ENCODE results near the gene CPNE4. TPM values are rescaled to one million over a fixed set of nuclear protein-coding genes. Genes with fewer than 3 reads are reported as not detected.

The CPNE4 gene
- total RNA-seq, 4 donors from 2014 or later, result not detected

DNA sequence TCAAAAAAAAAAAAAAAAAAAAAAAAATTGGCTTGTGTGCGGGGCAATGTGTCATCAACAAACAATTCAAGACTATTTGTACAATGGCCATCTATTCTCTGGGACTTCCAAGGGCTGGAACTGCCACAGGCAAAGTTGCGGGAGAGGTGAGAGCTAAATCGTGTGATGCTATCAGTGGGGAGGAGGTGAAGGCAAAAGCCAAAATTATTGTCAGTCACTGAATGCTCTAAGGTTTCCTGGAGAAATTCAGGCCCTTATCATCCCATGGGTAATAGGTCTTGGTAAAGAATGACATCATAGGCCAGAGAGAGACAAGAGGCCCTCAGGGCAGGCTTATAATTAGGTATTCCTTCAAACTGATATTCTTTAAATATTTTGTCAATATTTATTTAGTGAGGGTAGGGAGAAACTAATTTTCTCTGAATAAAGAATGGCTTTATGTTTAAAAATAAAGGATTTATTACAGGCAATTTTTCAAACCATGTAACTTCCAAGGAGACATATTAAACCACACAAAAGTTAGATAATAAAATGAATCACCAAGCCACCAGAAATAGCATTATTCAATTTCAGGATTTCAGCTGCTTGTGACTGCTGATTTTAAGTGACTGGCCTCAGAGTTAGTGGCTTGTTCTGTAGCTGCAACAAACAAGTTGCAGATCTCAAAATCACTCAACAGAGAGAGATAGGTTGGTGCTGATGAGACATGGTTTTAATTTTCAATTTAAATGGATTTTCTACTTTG is 305.7 kb downstream of the CPNE4 start:
- Histone ChIP-seq H3K36me3 (no peaks in the 10 kb centered on the region), H3K27me3 (peaks cover 0 to 3% (median 0%) of the 10 kb centered on the region in 3 donors), H3K4me3 (no peak overlapping the region), H3K4me1 (no peaks in the 10 kb centered on the region), H3K27ac (no peak overlapping the region), H3K9me3 (no peaks in the 10 kb centered on the region)
- in situ Hi-C loops (cut with MboI; ENCODE audit: low sequenced_read_pairs in 4 of 4), result no loop called here
- intact Hi-C loops (cut with DNase I; ENCODE audit: low total_unique reads), result no loop called here
- ATAC-seq (no peak), DNase-seq (no peak)
- no peak for TF ChIP-seq POLR2A (IDR thresholded peaks at IDR 0.05)
- TF ChIP-seq, protein P1, sequence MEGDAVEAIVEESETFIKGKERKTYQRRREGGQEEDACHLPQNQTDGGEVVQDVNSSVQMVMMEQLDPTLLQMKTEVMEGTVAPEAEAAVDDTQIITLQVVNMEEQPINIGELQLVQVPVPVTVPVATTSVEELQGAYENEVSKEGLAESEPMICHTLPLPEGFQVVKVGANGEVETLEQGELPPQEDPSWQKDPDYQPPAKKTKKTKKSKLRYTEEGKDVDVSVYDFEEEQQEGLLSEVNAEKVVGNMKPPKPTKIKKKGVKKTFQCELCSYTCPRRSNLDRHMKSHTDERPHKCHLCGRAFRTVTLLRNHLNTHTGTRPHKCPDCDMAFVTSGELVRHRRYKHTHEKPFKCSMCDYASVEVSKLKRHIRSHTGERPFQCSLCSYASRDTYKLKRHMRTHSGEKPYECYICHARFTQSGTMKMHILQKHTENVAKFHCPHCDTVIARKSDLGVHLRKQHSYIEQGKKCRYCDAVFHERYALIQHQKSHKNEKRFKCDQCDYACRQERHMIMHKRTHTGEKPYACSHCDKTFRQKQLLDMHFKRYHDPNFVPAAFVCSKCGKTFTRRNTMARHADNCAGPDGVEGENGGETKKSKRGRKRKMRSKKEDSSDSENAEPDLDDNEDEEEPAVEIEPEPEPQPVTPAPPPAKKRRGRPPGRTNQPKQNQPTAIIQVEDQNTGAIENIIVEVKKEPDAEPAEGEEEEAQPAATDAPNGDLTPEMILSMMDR (IDR thresholded peaks at IDR 0.05 in 4 of 5, conservative IDR thresholded peaks at IDR 0.05 in 1 of 5), result no peak

DNA sequence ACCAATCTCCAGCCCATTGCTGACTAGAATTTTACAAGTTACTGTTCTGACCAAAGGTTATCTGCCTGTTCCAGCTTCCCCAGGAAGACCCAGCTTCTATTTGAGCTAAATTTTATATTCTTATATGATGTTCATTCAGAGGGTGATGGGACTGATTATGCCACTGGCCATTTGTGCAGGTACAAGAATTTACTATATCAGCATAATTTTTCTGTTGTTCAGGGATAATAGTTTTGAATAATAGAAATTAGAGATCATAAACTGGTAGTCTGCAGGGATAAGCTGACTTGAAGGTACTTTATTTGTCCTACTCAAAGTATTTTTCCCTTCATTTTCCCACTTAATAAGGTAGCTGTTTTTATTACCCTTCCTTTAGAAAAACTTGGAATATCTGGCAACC is 309.4 kb downstream of the CPNE4 start:
- intact Hi-C loops (cut with DNase I; ENCODE audit: low total_unique reads) (no loop called here), in situ Hi-C loops (cut with MboI; ENCODE audit: low sequenced_read_pairs in 4 of 4) (no loop called here)

DNA sequence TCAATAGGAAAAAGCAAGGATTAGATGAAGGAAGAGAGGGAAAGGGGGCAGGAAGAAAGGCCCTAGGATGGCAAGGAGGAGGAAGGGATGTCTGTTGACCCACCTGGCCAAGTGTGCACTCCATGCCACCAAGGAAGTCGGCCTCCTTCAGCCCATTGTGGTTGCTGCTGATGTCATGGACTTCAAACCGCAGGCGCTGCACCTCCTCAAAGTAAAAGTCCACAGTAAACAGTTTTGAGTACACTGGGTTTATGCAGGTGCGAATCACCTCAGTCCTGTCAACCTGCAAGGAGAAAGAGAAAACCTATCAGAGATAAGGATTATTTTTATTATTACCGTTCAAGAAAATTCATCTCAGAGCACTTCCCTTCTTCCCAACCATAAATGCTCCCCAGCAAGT is 311.5 kb downstream of the CPNE4 start:
- Histone ChIP-seq H3K36me3 (no peaks in the 10 kb centered on the region), H3K27ac (no peak overlapping the region), H3K4me3 (no peak overlapping the region), H3K9me3 (no peaks in the 10 kb centered on the region), H3K4me1 (no peaks in the 10 kb centered on the region), H3K27me3 (peaks cover 0 to 3% (median 0%) of the 10 kb centered on the region in 3 donors)
- ATAC-seq (no peak), DNase-seq (no peak)
- TF ChIP-seq, protein P1 (IDR thresholded peaks at IDR 0.05 in 4 of 5, conservative IDR thresholded peaks at IDR 0.05 in 1 of 5), result no peak
- TF ChIP-seq POLR2A (IDR thresholded peaks at IDR 0.05), result no peak
- in situ Hi-C loops (cut with MboI; ENCODE audit: low sequenced_read_pairs in 4 of 4), result no loop called here
- intact Hi-C loops (cut with DNase I; ENCODE audit: low total_unique reads), result no loop called here

More for the DNA sequence above, 309.4 kb downstream of the CPNE4 start:
- no peaks in the 10 kb centered on the region for H3K9me3 ChIP-seq
- no peak overlapping the region for H3K27ac ChIP-seq
- ATAC-seq (no peak), DNase-seq (no peak)
- no peaks in the 10 kb centered on the region for H3K36me3 ChIP-seq
- no peaks in the 10 kb centered on the region for H3K4me1 ChIP-seq
- peaks cover 0 to 3% (median 0%) of the 10 kb centered on the region in 3 donors for H3K27me3 ChIP-seq
- TF ChIP-seq, protein P1 (IDR thresholded peaks at IDR 0.05 in 4 of 5, conservative IDR thresholded peaks at IDR 0.05 in 1 of 5), result no peak
- TF ChIP-seq POLR2A (IDR thresholded peaks at IDR 0.05), result no peak
- no peak overlapping the region for H3K4me3 ChIP-seq

DNA sequence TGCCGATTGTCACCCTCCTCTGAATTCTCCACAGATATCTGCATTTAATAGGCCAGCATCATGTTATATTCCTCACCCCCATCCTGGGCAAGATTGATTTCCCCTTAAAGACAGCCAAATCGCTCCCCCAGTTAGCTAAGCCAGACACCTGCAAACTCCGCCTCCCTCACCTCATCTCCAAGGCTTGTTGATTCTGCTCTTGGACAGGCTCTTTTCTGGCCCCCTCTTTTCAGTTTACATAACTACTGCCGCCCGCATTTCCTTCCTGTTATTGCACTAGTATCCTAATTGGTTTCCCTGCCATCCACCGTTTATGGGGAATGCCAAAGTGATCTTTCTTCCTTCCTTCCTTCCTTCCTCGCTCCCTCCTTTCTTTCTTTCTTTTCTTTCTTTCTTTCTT is 317.3 kb downstream of the CPNE4 start:
- DNase-seq (no peak), ATAC-seq (no peak)
- H3K36me3 ChIP-seq, result no peaks in the 10 kb centered on the region
- intact Hi-C loops (cut with DNase I; ENCODE audit: low total_unique reads) (no loop called here), in situ Hi-C loops (cut with MboI; ENCODE audit: low sequenced_read_pairs in 4 of 4) (no loop called here)
- no peaks in the 10 kb centered on the region for H3K4me1 ChIP-seq
- no peak overlapping the region for H3K27ac ChIP-seq
- H3K4me3 ChIP-seq, result no peak overlapping the region
- H3K27me3 ChIP-seq, result no peaks in the 10 kb centered on the region
- TF ChIP-seq, protein P1 (IDR thresholded peaks at IDR 0.05 in 4 of 5, conservative IDR thresholded peaks at IDR 0.05 in 1 of 5), result no peak
- TF ChIP-seq POLR2A (IDR thresholded peaks at IDR 0.05), result no peak
- H3K9me3 ChIP-seq, result no peaks in the 10 kb centered on the region
